ACC112 (cell line): Measurements from ENCODE around the gene CEP63.

Experiments
- H2AFZ ChIP-seq: fragments of 200-600 bp; sonication (generic); one replicate; pipeline ENCODE4 v1.6.0; 2017; ENCODE audit warnings: antibody characterized with exemption, low read length; ENCODE audit not compliant: unreplicated experiment
- H3K27ac ChIP-seq: fragments of 200-600 bp; sonication (generic); 2 replicates; pipeline ENCODE4 v1.5.1; 2014; ENCODE audit warnings: low read depth, mild to moderate bottlenecking, antibody characterized with exemption, low read length, moderate library complexity
- H3K27me3 ChIP-seq: fragments of 200-600 bp; sonication (generic); 2 replicates; pipeline ENCODE4 v1.6.1; 2014; ENCODE audit warnings: mild to moderate bottlenecking, antibody characterized with exemption, low read length, moderate library complexity, mixed read lengths; ENCODE audit not compliant: insufficient read depth
- H3K36me3 ChIP-seq: fragments of 200-600 bp; sonication (generic); 2 replicates; pipeline ENCODE4 v1.6.1; 2016; ENCODE audit warnings: mild to moderate bottlenecking, antibody characterized with exemption, low read length, moderate library complexity, mixed read lengths; ENCODE audit not compliant: insufficient read depth
- H3K4me1 ChIP-seq: fragments of 200-600 bp; sonication (generic); one replicate; pipeline ENCODE4 v1.6.1; 2016; ENCODE audit warnings: low read length, mixed read lengths; ENCODE audit not compliant: insufficient read depth, unreplicated experiment, control insufficient read depth
- H3K4me3 ChIP-seq: fragments of 200-600 bp; sonication (generic); 2 replicates; pipeline ENCODE4 v1.5.1; 2014; ENCODE audit warnings: mild to moderate bottlenecking, low read depth, low read length
- H3K79me2 ChIP-seq: fragments of 200-600 bp; sonication (generic); one replicate; pipeline ENCODE4 v1.6.0; 2016; ENCODE audit warnings: low read length; ENCODE audit not compliant: control insufficient read depth, unreplicated experiment, insufficient read depth

CEP63 gene

GRCh38 chr3:134608023-134608770 lies 122.3 kb downstream of the CEP63 start:
- Histone ChIP-seq H3K4me3 (no peak overlapping the region), H3K4me1 (no peaks in the 10 kb centered on the region), H3K27ac (no peak overlapping the region), H3K36me3 (no peaks in the 10 kb centered on the region), H3K79me2 (no peaks in the 10 kb centered on the region), H3K27me3 (no peaks in the 10 kb centered on the region), H2AFZ (no peak overlapping the region)

- Histone ChIP-seq H3K36me3 (no peaks in the 10 kb centered on the region), H3K27me3 (no peaks in the 10 kb centered on the region), H3K79me2 (no peaks in the 10 kb centered on the region), H3K4me3 (no peak overlapping the region), H2AFZ (no peak overlapping the region), H3K4me1 (no peaks in the 10 kb centered on the region), H3K27ac (no peak overlapping the region)
Measured at GRCh38 chr3:134608771-134609435, 123.0 kb downstream of the CEP63 start.

DNA sequence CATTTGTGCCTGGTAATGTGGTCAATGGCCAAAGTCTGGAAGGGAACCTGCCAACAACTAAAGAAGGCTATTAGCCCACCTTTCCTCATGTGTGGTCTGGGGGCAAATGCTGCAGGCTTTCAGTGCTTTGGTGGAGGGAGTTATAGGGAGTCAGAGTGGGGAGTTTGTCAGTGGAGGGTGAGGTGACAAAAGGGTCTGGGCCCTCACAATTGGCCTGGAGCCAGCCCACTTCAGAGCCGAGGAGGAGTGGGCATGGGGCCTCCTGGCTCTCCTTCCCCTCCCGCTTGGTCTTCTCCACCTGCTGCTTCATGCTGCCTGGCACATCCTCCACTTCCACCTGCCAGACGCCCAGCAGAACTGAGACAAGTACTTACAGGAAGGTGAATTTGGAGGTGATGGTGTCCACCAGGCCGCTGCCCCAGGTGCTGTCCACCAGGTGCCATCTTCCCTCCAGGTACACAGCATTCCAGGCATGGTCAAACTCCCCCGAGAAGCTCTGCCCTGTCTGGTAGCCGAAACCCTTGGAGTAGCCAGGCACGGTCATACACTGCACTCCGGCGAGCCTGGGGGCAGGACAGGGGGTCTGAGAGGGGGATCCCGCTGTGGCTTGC lies 124.1 kb downstream of the CEP63 start:
- Histone ChIP-seq H3K4me3 (no peak overlapping the region), H3K4me1 (no peaks in the 10 kb centered on the region), H3K27ac (no peak overlapping the region)

DNA sequence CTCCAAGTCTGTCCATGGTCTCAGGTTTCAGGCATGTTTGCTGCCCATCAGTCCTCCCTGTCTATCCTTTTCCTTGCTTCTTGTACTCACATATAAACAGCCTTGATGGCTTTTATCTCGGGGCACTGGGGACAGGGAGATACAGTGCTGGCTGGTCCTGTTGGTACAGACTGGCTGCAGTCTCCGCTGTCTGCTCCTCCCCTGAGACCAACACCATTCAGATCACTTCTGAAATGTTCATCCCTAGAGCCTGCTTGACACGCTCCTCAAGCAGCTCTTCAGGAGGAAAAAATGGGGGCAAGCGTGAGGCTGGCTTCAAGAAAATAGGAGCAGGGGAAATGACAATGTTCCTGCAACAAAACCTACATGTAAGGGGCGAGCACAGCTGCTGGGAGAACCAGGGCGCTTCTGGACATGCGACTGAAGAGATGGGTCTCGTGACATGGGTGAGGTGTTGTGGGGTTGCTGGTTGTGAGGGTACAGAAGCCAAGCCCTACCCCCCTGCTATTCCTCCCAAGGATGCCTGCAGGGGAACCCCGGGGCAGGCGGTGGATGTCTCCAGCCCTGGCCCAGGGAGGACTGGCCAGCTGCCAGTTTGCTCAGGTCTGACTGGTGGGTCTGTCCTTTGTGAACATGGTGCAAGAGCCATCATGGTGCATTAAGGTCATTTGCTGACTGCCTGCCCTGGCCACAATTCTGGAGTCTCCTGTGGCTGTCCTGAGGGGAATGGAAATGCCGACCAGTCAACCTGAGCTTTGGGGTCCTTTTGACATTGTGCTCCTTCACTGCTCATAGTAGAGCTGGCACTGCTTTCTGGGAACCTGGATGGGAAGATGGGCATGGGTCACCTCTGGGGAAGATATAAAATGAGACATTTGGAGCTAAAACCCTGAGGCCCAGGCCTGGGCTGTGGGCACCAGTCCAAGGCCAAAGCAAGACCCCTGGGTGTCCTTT lies 124.9 kb downstream of the CEP63 start:
- Histone ChIP-seq H3K36me3 (no peaks in the 10 kb centered on the region), H3K79me2 (no peaks in the 10 kb centered on the region), H2AFZ (no peak overlapping the region), H3K4me1 (no peaks in the 10 kb centered on the region), H3K27me3 (no peaks in the 10 kb centered on the region), H3K4me3 (no peak overlapping the region), H3K27ac (no peak overlapping the region)

More for the DNA sequence above, 124.1 kb downstream of the CEP63 start:
- Histone ChIP-seq H2AFZ (no peak overlapping the region), H3K36me3 (no peaks in the 10 kb centered on the region), H3K79me2 (no peaks in the 10 kb centered on the region), H3K27me3 (no peaks in the 10 kb centered on the region)

GRCh38 chr3:134611516-134611915 lies 125.7 kb downstream of the CEP63 start:
- Histone ChIP-seq H3K36me3 (no peaks in the 10 kb centered on the region), H3K4me1 (no peaks in the 10 kb centered on the region), H3K79me2 (no peaks in the 10 kb centered on the region), H2AFZ (no peak overlapping the region), H3K27me3 (no peaks in the 10 kb centered on the region), H3K27ac (no peak overlapping the region), H3K4me3 (no peak overlapping the region)

DNA sequence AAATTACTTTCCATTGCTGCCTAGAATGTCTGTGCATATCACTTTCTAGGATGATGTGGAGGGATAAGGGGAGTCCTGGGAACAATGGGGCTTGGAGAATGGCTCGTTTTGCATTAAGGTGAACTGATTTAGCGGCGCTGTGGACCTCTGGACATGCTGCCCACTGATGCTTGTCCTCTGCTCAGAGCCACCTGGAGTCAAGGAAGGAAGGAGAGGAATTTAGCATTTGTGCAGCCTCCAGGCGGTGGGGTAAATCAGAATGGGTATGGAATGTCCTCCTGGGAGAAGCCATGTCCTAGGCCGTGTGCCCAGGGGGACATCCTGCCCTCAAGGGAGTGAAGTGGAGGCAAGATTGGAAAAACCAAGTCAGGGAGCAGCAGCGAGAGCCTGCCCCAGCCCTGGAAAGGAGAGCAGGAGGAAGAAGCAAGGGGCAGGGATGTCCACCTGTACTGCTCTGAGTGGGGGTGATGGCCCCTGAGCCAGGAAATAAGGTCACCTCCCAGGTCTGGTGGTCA lies 127.2 kb downstream of the CEP63 start:
- Histone ChIP-seq H2AFZ (no peak overlapping the region), H3K4me1 (no peaks in the 10 kb centered on the region), H3K27me3 (no peaks in the 10 kb centered on the region), H3K27ac (no peak overlapping the region), H3K79me2 (no peaks in the 10 kb centered on the region), H3K36me3 (no peaks in the 10 kb centered on the region), H3K4me3 (no peak overlapping the region)

DNA sequence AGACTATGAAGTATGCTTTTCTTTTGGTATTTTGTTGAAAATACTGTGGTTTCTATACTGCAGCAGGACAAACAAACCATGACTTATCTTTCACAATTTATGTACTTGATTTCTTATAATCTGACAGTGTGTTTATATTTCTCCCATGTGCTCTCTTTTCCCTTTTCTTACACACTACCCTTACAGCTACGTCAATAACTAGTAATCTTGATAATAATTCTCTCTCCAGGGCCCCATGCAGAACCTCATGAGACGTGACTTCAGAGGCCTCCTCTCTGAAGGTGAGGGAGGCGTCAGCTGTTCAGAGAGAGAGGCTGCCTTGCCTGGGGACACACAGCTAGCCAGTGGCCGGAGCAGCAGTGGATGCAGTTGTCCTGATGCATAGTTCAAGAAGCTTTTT lies 129.1 kb downstream of the CEP63 start:
- no peak overlapping the region for H3K4me3 ChIP-seq
- no peaks in the 10 kb centered on the region for H3K36me3 ChIP-seq
- no peak overlapping the region for H3K27ac ChIP-seq
- no peaks in the 10 kb centered on the region for H3K79me2 ChIP-seq
- H3K27me3 ChIP-seq = no peaks in the 10 kb centered on the region
- H2AFZ ChIP-seq = no peak overlapping the region
- H3K4me1 ChIP-seq = no peaks in the 10 kb centered on the region

DNA sequence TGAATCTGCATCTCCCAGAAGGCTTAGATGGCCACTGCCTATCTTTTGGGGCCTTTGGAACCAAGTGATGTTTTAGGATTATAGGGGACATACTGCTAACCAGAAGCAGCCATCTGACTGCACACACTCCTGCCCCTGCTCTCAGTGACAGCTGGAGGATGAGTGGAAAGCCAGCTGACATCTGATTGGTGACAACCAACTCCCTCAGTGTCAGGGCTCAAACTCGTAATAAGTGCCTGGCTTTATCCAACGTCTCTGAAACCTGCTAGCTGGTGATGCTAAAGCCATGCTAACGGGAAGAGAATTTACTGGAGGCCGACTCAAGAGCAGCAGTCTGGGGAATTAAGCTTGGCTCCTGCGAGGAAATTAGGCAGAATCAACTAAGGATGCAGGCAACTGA lies 129.9 kb downstream of the CEP63 start:
- H3K79me2 ChIP-seq = no peaks in the 10 kb centered on the region
- no peaks in the 10 kb centered on the region for H3K27me3 ChIP-seq
- no peak overlapping the region for H3K27ac ChIP-seq
- no peak overlapping the region for H2AFZ ChIP-seq
- H3K4me3 ChIP-seq = no peak overlapping the region
- no peaks in the 10 kb centered on the region for H3K36me3 ChIP-seq
- H3K4me1 ChIP-seq = no peaks in the 10 kb centered on the region

- Histone ChIP-seq H3K79me2 (no peaks in the 10 kb centered on the region), H3K4me3 (no peak overlapping the region), H3K27me3 (no peaks in the 10 kb centered on the region), H3K27ac (no peak overlapping the region), H2AFZ (no peak overlapping the region), H3K36me3 (no peaks in the 10 kb centered on the region), H3K4me1 (no peaks in the 10 kb centered on the region)
Measured at GRCh38 chr3:134617608-134618477, 132.0 kb downstream of the CEP63 start.
